ENCODE data around the gene GGPS1. TPM values are rescaled to one million over a fixed set of nuclear protein-coding genes. Genes with fewer than 3 reads are reported as not detected.

GGPS1 gene
- total RNA-seq, 1 experiment from 2014 or later: 37.3 TPM

DNA sequence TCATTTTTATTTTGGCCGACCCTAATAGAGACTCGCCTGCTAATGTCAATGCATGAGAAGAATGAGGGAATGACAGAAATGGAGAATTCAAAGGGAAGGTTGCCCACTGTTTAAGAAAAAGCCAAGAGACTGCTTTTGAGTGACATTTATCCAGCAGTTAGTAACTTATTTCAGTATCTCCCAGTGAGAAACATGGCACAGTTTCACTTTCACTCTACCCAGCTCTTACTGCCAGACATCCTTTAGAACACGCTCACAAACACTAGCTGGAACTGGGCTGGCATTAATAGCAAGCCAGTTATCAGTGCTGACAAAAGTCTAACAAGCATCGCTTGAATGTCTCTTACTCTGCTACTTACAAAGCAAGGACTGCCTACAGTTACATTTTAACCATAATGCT lies 8.5 kb downstream of the GGPS1 start:
- ATAC-seq (no peak), DNase-seq (ENCODE audit: low spot score) (no peak)
- Mint-ChIP-seq H3K9me3 (no peaks in the 10 kb centered on the region), H3K4me1 (peaks cover 5% of the 10 kb centered on the region; the same call in 1 of the 2 replicates), H3K36me3 (peaks cover 22% of the 10 kb centered on the region), H3K4me3 (no peak overlapping the region), H3K27me3 (ENCODE audit: low read depth) (no peaks in the 10 kb centered on the region), H3K27ac (no peak overlapping the region)
- TF ChIP-seq JUN (CRISPR knock-in tag; IDR thresholded peaks at IDR 0.05) (no peak), JAZF1 (CRISPR knock-in tag; IDR thresholded peaks at IDR 0.05) (no peak), TEAD1 (CRISPR knock-in tag; IDR thresholded peaks at IDR 0.05) (no peak), GABPB1 (CRISPR knock-in tag; IDR thresholded peaks at IDR 0.05) (no peak), ARID4B (CRISPR knock-in tag; IDR thresholded peaks at IDR 0.05; ENCODE audit: borderline replicate concordance) (no peak), ZNF232 (CRISPR knock-in tag; IDR thresholded peaks at IDR 0.05) (no peak), TCF7 (CRISPR knock-in tag; IDR thresholded peaks at IDR 0.05; ENCODE audit: low read depth) (no peak), GRHL2 (CRISPR knock-in tag; IDR thresholded peaks at IDR 0.05; ENCODE audit: insufficient replicate concordance, severe bottlenecking) (no peak)
- TF ChIP-seq, protein P1, sequence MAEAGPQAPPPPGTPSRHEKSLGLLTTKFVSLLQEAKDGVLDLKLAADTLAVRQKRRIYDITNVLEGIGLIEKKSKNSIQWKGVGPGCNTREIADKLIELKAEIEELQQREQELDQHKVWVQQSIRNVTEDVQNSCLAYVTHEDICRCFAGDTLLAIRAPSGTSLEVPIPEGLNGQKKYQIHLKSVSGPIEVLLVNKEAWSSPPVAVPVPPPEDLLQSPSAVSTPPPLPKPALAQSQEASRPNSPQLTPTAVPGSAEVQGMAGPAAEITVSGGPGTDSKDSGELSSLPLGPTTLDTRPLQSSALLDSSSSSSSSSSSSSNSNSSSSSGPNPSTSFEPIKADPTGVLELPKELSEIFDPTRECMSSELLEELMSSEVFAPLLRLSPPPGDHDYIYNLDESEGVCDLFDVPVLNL (CRISPR knock-in tag; IDR thresholded peaks at IDR 0.05; ENCODE audit: borderline replicate concordance, low read depth): no peak
- TF ChIP-seq, protein P2, sequence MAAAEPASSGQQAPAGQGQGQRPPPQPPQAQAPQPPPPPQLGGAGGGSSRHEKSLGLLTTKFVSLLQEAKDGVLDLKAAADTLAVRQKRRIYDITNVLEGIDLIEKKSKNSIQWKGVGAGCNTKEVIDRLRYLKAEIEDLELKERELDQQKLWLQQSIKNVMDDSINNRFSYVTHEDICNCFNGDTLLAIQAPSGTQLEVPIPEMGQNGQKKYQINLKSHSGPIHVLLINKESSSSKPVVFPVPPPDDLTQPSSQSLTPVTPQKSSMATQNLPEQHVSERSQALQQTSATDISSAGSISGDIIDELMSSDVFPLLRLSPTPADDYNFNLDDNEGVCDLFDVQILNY (CRISPR knock-in tag; IDR thresholded peaks at IDR 0.05): no peak
- TF ChIP-seq, protein P3, sequence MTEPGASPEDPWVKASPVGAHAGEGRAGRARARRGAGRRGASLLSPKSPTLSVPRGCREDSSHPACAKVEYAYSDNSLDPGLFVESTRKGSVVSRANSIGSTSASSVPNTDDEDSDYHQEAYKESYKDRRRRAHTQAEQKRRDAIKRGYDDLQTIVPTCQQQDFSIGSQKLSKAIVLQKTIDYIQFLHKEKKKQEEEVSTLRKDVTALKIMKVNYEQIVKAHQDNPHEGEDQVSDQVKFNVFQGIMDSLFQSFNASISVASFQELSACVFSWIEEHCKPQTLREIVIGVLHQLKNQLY (CRISPR knock-in tag; IDR thresholded peaks at IDR 0.05): no peak
- POLR2A ChIA-PET: no interaction called here
- CTCF ChIA-PET: no interaction called here

DNA sequence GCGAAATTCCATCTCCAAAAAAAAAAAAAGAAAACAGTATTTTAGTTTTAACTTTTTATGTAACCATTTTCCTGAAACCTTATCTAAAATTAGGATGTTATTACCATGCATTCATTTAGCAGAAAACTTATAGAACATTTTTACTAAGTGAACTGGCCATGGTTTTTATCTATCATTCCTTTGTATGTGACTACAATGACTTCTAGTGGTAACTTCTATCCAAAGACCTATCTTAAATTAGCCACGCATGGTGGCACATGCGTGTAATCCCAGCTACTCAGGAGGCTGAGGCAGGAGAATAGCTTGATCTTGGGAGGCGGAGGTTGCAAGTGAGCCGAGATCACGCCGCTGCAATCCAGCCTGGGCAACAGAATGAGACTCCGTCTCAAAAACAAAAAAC lies 11.4 kb downstream of the GGPS1 start:
- no peaks in the 10 kb centered on the region for H3K9me3 Mint-ChIP-seq
- no peaks in the 10 kb centered on the region for H3K27me3 Mint-ChIP-seq (ENCODE audit: low read depth)
- CTCF ChIA-PET: no interaction called here
- H3K4me1 Mint-ChIP-seq: no peaks in the 10 kb centered on the region
- POLR2A ChIA-PET: no interaction called here
- ATAC-seq: no peak
- peak overlapping the region; percentile 67 for H3K27ac Mint-ChIP-seq
- DNase-seq (ENCODE audit: low spot score): no peak
- peaks cover 38% of the 10 kb centered on the region for H3K36me3 Mint-ChIP-seq
- no peak overlapping the region for H3K4me3 Mint-ChIP-seq
- TF ChIP-seq CTCF (IDR thresholded peaks at IDR 0.05) (no peak), NR2C2 (CRISPR knock-in tag; IDR thresholded peaks at IDR 0.05) (no peak), GABPB1 (CRISPR knock-in tag; IDR thresholded peaks at IDR 0.05) (no peak), CREB1 (CRISPR knock-in tag; IDR thresholded peaks at IDR 0.05) (no peak), ATF2 (CRISPR knock-in tag; IDR thresholded peaks at IDR 0.05; ENCODE audit: borderline replicate concordance, low read depth) (no peak), ESRRA (CRISPR knock-in tag; IDR thresholded peaks at IDR 0.05; ENCODE audit: borderline replicate concordance) (no peak), IRF2 (CRISPR knock-in tag; IDR thresholded peaks at IDR 0.05; ENCODE audit: borderline replicate concordance, low read depth) (no peak), RORB (CRISPR knock-in tag; IDR thresholded peaks at IDR 0.05) (no peak), FOXP1 (CRISPR knock-in tag; IDR thresholded peaks at IDR 0.05; ENCODE audit: borderline replicate concordance) (no peak), SP1 (CRISPR knock-in tag; conservative IDR thresholded peaks at IDR 0.05) (no peak), PRRX2 (CRISPR knock-in tag; IDR thresholded peaks at IDR 0.05) (no peak), NFATC4 (CRISPR knock-in tag; IDR thresholded peaks at IDR 0.05) (no peak)
